Liver (tissue), 9 donors: ENCODE results near the gene SMURF2. TPM values are rescaled to one million over a fixed set of nuclear protein-coding genes. Genes with fewer than 3 reads are reported as not detected.

ENCODE experiments used
- DNase-seq: peaks from one replicate; pipeline ENCODE4 v3.0.0-alpha.2; 2017; ENCODE audit warnings: low spot score
- H3K27ac ChIP-seq, 2 donors: one replicate each; pipeline ENCODE4 v1.7.0; 2013; ENCODE audit warnings: inconsistent platforms in 2 of 2, low read length in 2 of 2, control low read depth in 1 of 2, low read depth in 1 of 2, mild to moderate bottlenecking in 1 of 2
- H3K27me3 ChIP-seq, 4 donors: one replicate each; pipeline versions ENCODE4 v1.6.1 to v1.7.0; 2013; ENCODE audit warnings: low read length in 3 of 4, inconsistent platforms in 1 of 4, mild to moderate bottlenecking in 1 of 4, moderate library complexity in 1 of 4; ENCODE audit not compliant: control insufficient read depth in 4 of 4, insufficient read depth in 4 of 4
- H3K36me3 ChIP-seq, 4 donors: one replicate each; pipeline versions ENCODE4 v1.6.1 to v1.7.0; 2013; ENCODE audit warnings: low read length in 3 of 4, mild to moderate bottlenecking in 3 of 4, low read depth in 1 of 4, moderate library complexity in 1 of 4; ENCODE audit not compliant: control insufficient read depth in 4 of 4, insufficient read depth in 3 of 4
- H3K4me1 ChIP-seq, 4 donors: one replicate each; pipeline versions ENCODE4 v1.6.1 to v1.7.0; 2013; ENCODE audit warnings: low read length in 3 of 4, mild to moderate bottlenecking in 3 of 4, moderate library complexity in 1 of 4; ENCODE audit not compliant: control insufficient read depth in 4 of 4, insufficient read depth in 4 of 4
- H3K4me3 ChIP-seq, 3 donors: one replicate each; pipeline versions ENCODE4 v1.6.1 to v1.7.0; 2013; ENCODE audit warnings: low read length in 3 of 3, control low read depth in 1 of 3, low read depth in 1 of 3, mild to moderate bottlenecking in 1 of 3
- H3K9ac ChIP-seq, 2 donors: one replicate each; pipeline ENCODE4 v1.7.0; 2013; ENCODE audit warnings: low read length in 2 of 2, mild to moderate bottlenecking in 2 of 2, moderate library complexity in 2 of 2, control low read depth in 1 of 2, low read depth in 1 of 2
- H3K9me3 ChIP-seq, 4 donors: one replicate each; pipeline versions ENCODE4 v1.6.1 to v1.7.0; 2013; ENCODE audit warnings: low read length in 3 of 4; ENCODE audit not compliant: control insufficient read depth in 4 of 4
- CTCF ChIP-seq: fragments of 150-350 bp; IDR thresholded peaks from 2 replicates; pipeline ENCODE4 v1.5.1; 2017; ENCODE audit warnings: improper control_type of control experiment, low read depth, low read length; ENCODE audit not compliant: missing input control
- EGR1 ChIP-seq, 2 donors: IDR thresholded peaks; 2 replicates each; pipeline ENCODE4 v1.6.1; 2016 to 2018; ENCODE audit warnings: antibody characterized with exemption in 2 of 2, low read depth in 2 of 2
- FOXA1 ChIP-seq: IDR thresholded peaks from 2 replicates; pipeline ENCODE4 v1.6.1; 2016; ENCODE audit warnings: antibody characterized with exemption
- FOXA2 ChIP-seq: IDR thresholded peaks from 2 replicates; pipeline ENCODE4 v1.6.1; 2016; ENCODE audit warnings: antibody characterized with exemption
- GABPA ChIP-seq, 2 donors: IDR thresholded peaks in 1 of 2; conservative IDR thresholded peaks in 1 of 2; 2 replicates each; pipeline ENCODE4 v1.6.1; 2016; ENCODE audit warnings: antibody characterized with exemption in 2 of 2, mild to moderate bottlenecking in 1 of 2, moderate library complexity in 1 of 2
- HNF4A ChIP-seq, 2 donors: conservative IDR thresholded peaks; 2 replicates each; pipeline ENCODE4 v1.6.1; 2016; ENCODE audit warnings: antibody characterized with exemption in 2 of 2, mild to moderate bottlenecking in 2 of 2
- HNF4G ChIP-seq: IDR thresholded peaks from 2 replicates; pipeline ENCODE4 v1.6.1; 2016; ENCODE audit warnings: antibody characterized with exemption
- JUND ChIP-seq, 2 donors: IDR thresholded peaks; 2 replicates each; pipeline ENCODE4 v1.6.1; 2016; ENCODE audit warnings: antibody characterized with exemption in 2 of 2
- NR2F2 ChIP-seq: IDR thresholded peaks from 2 replicates; pipeline ENCODE4 v1.6.1; 2016; ENCODE audit warnings: antibody characterized with exemption
- RAD21 ChIP-seq, 2 donors: IDR thresholded peaks; 2 replicates each; pipeline ENCODE4 v1.6.1; 2016; ENCODE audit warnings: antibody characterized with exemption in 2 of 2, mild to moderate bottlenecking in 2 of 2
- RXRA ChIP-seq, 2 donors: IDR thresholded peaks; 2 replicates each; pipeline ENCODE4 v1.6.1; 2017 to 2018; ENCODE audit warnings: antibody characterized with exemption in 2 of 2, mild to moderate bottlenecking in 1 of 2
- SP1 ChIP-seq: IDR thresholded peaks from 2 replicates; pipeline ENCODE4 v1.6.1; 2018; ENCODE audit warnings: antibody characterized with exemption, mild to moderate bottlenecking
- TAF1 ChIP-seq: conservative IDR thresholded peaks from 2 replicates; pipeline ENCODE4 v1.6.1; 2016; ENCODE audit warnings: antibody characterized with exemption, mild to moderate bottlenecking
- YY1 ChIP-seq: IDR thresholded peaks from 2 replicates; pipeline ENCODE4 v1.6.1; 2016; ENCODE audit warnings: antibody characterized with exemption, mild to moderate bottlenecking
- ZBTB33 ChIP-seq: IDR thresholded peaks from 2 replicates; pipeline ENCODE4 v1.6.1; 2016; ENCODE audit warnings: antibody characterized with exemption
- WGBS: extraction: QIAGEN DNeasy Blood & Tissue Kit; methylation state at CpG from one replicate; pipeline ENCODE4 v1.1.7; 2013; 5-methylcytosine and 5-hydroxymethylcytosine counted together
- polyA plus RNA-seq, 2 donors: library from polyadenylated mRNA; stranded (reverse) in 1 of 2; unstranded in 1 of 2; fragments of 200-250 nt in 1 of 2; fragments of >200 nt in 1 of 2; fragmentation: Nextera tagmentation in 1 of 2; extraction: Ambion mirVana in 1 of 2; gene quantifications; one replicate each; pipeline versions ENCODE4 v1.2.1 to v1.2.3, GENCODE V29; 2013 to 2015
- total RNA-seq, 2 donors: library from RNA; depleted of rRNA; stranded (reverse); fragments of >200 nt; gene quantifications; one replicate each; pipeline ENCODE4 v1.2.3, GENCODE V29; 2014
- TF ChIP-seq, protein P1 (sequence below): IDR thresholded peaks from 2 replicates; pipeline ENCODE4 v1.6.1; 2016; ENCODE audit warnings: antibody characterized with exemption, mild to moderate bottlenecking
- TF ChIP-seq, protein P2 (sequence below): IDR thresholded peaks from 2 replicates; pipeline ENCODE4 v1.6.1; 2016; ENCODE audit warnings: antibody characterized with exemption
- TF ChIP-seq, protein P3 (sequence below): IDR thresholded peaks from 2 replicates; pipeline ENCODE4 v1.6.1; 2016; ENCODE audit warnings: antibody characterized with exemption
- donor health status: healthy.
- donor health status: healthy.
- donor health status: healthy.
- donor health status: healthy.
- donor health status: healthy.

SMURF2 gene
- total and polyA plus RNA-seq, 4 donors, result 2.0 to 6.9 (median 3.5) TPM

DNA sequence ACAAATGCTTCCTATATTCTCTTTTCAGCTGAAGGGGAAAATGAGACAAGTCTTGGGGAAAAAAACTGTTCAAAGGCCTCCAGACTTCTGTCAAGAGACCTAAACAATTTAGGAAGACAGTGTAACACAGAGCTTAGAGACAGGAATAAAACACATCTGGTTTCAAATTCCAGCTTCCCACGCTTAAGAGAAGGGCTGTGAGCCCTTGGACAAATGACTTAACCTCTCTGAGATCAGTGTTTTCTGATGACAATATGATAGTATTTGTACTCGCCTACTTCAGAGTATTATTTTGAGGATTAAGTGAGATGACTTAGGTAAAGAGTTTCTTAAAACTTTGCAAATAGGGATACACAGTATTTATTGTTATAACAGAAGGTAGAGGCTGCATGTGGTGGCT, 29.5 kb downstream of the SMURF2 start:
- TF ChIP-seq EGR1 (IDR thresholded peaks at IDR 0.05; ENCODE audit: low read depth in 2 of 2) (no peak), TAF1 (no peak), FOXA2 (no peak), RAD21 (IDR thresholded peaks at IDR 0.05) (no peak), NR2F2 (no peak), YY1 (no peak), RXRA (IDR thresholded peaks at IDR 0.05) (no peak), GABPA (IDR thresholded peaks at IDR 0.05 in 1 of 2, conservative IDR thresholded peaks at IDR 0.05 in 1 of 2) (no peak), SP1 (no peak)
- TF ChIP-seq, protein P1, sequence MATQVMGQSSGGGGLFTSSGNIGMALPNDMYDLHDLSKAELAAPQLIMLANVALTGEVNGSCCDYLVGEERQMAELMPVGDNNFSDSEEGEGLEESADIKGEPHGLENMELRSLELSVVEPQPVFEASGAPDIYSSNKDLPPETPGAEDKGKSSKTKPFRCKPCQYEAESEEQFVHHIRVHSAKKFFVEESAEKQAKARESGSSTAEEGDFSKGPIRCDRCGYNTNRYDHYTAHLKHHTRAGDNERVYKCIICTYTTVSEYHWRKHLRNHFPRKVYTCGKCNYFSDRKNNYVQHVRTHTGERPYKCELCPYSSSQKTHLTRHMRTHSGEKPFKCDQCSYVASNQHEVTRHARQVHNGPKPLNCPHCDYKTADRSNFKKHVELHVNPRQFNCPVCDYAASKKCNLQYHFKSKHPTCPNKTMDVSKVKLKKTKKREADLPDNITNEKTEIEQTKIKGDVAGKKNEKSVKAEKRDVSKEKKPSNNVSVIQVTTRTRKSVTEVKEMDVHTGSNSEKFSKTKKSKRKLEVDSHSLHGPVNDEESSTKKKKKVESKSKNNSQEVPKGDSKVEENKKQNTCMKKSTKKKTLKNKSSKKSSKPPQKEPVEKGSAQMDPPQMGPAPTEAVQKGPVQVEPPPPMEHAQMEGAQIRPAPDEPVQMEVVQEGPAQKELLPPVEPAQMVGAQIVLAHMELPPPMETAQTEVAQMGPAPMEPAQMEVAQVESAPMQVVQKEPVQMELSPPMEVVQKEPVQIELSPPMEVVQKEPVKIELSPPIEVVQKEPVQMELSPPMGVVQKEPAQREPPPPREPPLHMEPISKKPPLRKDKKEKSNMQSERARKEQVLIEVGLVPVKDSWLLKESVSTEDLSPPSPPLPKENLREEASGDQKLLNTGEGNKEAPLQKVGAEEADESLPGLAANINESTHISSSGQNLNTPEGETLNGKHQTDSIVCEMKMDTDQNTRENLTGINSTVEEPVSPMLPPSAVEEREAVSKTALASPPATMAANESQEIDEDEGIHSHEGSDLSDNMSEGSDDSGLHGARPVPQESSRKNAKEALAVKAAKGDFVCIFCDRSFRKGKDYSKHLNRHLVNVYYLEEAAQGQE, result no peak
- TF ChIP-seq, protein P2, sequence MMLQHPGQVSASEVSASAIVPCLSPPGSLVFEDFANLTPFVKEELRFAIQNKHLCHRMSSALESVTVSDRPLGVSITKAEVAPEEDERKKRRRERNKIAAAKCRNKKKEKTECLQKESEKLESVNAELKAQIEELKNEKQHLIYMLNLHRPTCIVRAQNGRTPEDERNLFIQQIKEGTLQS, result no peak
- H3K9me3 ChIP-seq, result no peaks in the 10 kb centered on the region
- H3K4me3 ChIP-seq, result no peak overlapping the region
- peaks cover 0 to 7% (median 0%) of the 10 kb centered on the region in 4 donors for H3K4me1 ChIP-seq
- H3K27ac ChIP-seq, result no peak overlapping the region
- no peak for DNase-seq
- no peaks in the 10 kb centered on the region for H3K27me3 ChIP-seq
- WGBS, result 87% methylated on average over 2 of the region's 2 CpGs
- no peak overlapping the region for H3K9ac ChIP-seq
- H3K36me3 ChIP-seq, result no peaks in the 10 kb centered on the region

GRCh38 chr17:64632194-64632593, 29.9 kb downstream of the SMURF2 start:
- Histone ChIP-seq H3K4me3 (no peak overlapping the region), H3K4me1 (peaks cover 0 to 11% (median under 1%) of the 10 kb centered on the region in 4 donors), H3K27me3 (no peaks in the 10 kb centered on the region), H3K27ac (no peak overlapping the region), H3K36me3 (no peaks in the 10 kb centered on the region), H3K9ac (no peak overlapping the region), H3K9me3 (no peaks in the 10 kb centered on the region)
- no peak for DNase-seq
- no peak for TF ChIP-seq JUND (IDR thresholded peaks at IDR 0.05)
- TF ChIP-seq EGR1 (IDR thresholded peaks at IDR 0.05; ENCODE audit: low read depth in 2 of 2), result no peak
- no peak for TF ChIP-seq FOXA1
- TF ChIP-seq, protein P1, result no peak
- TF ChIP-seq, protein P3, sequence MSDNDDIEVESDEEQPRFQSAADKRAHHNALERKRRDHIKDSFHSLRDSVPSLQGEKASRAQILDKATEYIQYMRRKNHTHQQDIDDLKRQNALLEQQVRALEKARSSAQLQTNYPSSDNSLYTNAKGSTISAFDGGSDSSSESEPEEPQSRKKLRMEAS, result no peak
- TF ChIP-seq HNF4A (conservative IDR thresholded peaks at IDR 0.05), result no peak
- TF ChIP-seq CTCF, result no peak
- TF ChIP-seq NR2F2, result no peak
- no peak for TF ChIP-seq TAF1
- no peak for TF ChIP-seq RXRA (IDR thresholded peaks at IDR 0.05)
- TF ChIP-seq GABPA (IDR thresholded peaks at IDR 0.05 in 1 of 2, conservative IDR thresholded peaks at IDR 0.05 in 1 of 2), result no peak
- no peak for TF ChIP-seq ZBTB33
- TF ChIP-seq, protein P2, result no peak
- TF ChIP-seq RAD21 (IDR thresholded peaks at IDR 0.05), result no peak
- TF ChIP-seq FOXA2, result no peak
- TF ChIP-seq YY1, result no peak
- no peak for TF ChIP-seq SP1
- no peak for TF ChIP-seq HNF4G
- WGBS, result 61% methylated on average over 3 of the region's 3 CpGs
